MM.1S (cell line): ENCODE data around the gene USP40.

Experiments used
- DNase-seq: peaks from one replicate; pipeline ENCODE4 v3.0.0-alpha.2; 2015
- H2AFZ ChIP-seq: fragments of 300-600 bp; sonication (generic); 2 replicates; pipeline ENCODE4 v1.6.0; 2016; ENCODE audit warnings: antibody characterized with exemption, low read length
- H3F3A ChIP-seq: fragments of 300-600 bp; sonication (generic); 2 replicates; pipeline ENCODE4 v1.6.1; 2016; ENCODE audit warnings: mild to moderate bottlenecking, antibody characterized with exemption, low read length, moderate library complexity, mixed read lengths; ENCODE audit not compliant: insufficient read depth
- H3K27ac ChIP-seq: fragments of 300-600 bp; sonication (generic); 2 replicates; pipeline ENCODE4 v1.5.1; 2016; ENCODE audit warnings: mild to moderate bottlenecking, low read length
- H3K27me3 ChIP-seq: fragments of 300-600 bp; sonication (generic); replicated peaks from 2 replicates; pipeline ENCODE4 v1.6.0; 2016; ENCODE audit warnings: low read length; ENCODE audit not compliant: insufficient read depth
- H3K36me3 ChIP-seq: fragments of 300-600 bp; sonication (generic); replicated peaks from 2 replicates; pipeline ENCODE4 v1.6.1; 2016; ENCODE audit warnings: mild to moderate bottlenecking, low read length, mixed read lengths; ENCODE audit not compliant: insufficient read depth
- H3K4me1 ChIP-seq: fragments of 300-600 bp; sonication (generic); 2 replicates; pipeline ENCODE4 v1.6.1; 2016; ENCODE audit warnings: low read length, mixed read lengths
- H3K4me2 ChIP-seq: fragments of 300-600 bp; sonication (generic); 2 replicates; pipeline ENCODE4 v1.6.0; 2016; ENCODE audit warnings: low read depth, low read length
- H3K4me3 ChIP-seq: fragments of 300-600 bp; sonication (generic); 2 replicates; pipeline ENCODE4 v1.5.1; 2016; ENCODE audit warnings: low read length, mixed read lengths
- H3K79me2 ChIP-seq: fragments of 300-600 bp; sonication (generic); 2 replicates; pipeline ENCODE4 v1.6.1; 2016; ENCODE audit warnings: mixed run types, low read length, mixed read lengths
- H3K9ac ChIP-seq: fragments of 300-600 bp; sonication (generic); 2 replicates; pipeline ENCODE4 v1.6.1; 2016; ENCODE audit warnings: low read length, mixed read lengths
- H3K9me2 ChIP-seq: fragments of 300-600 bp; sonication (generic); replicated peaks from 2 replicates; pipeline ENCODE4 v1.6.1; 2016; ENCODE audit warnings: mild to moderate bottlenecking, low read length, mixed read lengths; ENCODE audit not compliant: insufficient read depth
- H3K9me3 ChIP-seq: fragments of 300-600 bp; sonication (generic); replicated peaks from 2 replicates; pipeline ENCODE4 v1.6.1; 2016; ENCODE audit warnings: mild to moderate bottlenecking, low read length, mixed read lengths; ENCODE audit not compliant: insufficient read depth
- H4K20me1 ChIP-seq: fragments of 300-600 bp; sonication (generic); 2 replicates; pipeline ENCODE4 v1.6.1; 2016; ENCODE audit warnings: mild to moderate bottlenecking, low read length, moderate library complexity, mixed read lengths; ENCODE audit not compliant: insufficient read depth
- EZH2 ChIP-seq: fragments of 300-600 bp; sonication (generic); optimal IDR thresholded peaks from 2 replicates; pipeline ENCODE3; 2017; ENCODE audit warnings: low read depth, mild to moderate bottlenecking, antibody characterized with exemption, low read length, mixed read lengths
- EZH2phosphoT487 ChIP-seq: fragments of 300-600 bp; sonication (generic); IDR thresholded peaks from 2 replicates; pipeline ENCODE4 v1.6.1; 2018; ENCODE audit warnings: antibody characterized with exemption, low read length
- TF ChIP-seq, protein P1 (sequence below): fragments of 300-600 bp; sonication (generic); IDR thresholded peaks from 2 replicates; pipeline ENCODE4 v1.5.1; 2016; ENCODE audit warnings: antibody characterized with exemption, low read length, mixed read lengths

Gene USP40

DNA sequence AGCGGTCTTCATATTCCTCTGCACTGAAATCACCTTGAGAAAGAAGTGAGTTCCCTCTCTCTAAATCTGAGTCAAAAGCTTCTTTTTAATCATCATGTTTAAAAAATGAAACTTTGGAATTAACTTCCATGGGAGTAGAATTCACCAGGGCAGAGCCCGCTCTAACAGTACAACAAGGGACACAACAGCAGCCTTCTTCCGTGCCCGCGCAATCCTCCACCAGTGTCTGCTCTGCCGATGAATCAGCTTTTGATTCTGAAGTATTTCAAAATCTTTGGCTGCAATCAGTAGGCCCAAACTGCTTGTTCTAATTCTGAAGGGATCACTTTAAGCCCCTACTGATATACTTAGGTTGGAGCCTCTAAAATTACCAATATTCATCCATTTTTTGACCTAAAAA lies 76.9 kb downstream of the USP40 start:
- Histone ChIP-seq H3K36me3 (no peaks in the 10 kb centered on the region), H3K4me1 (no peaks in the 10 kb centered on the region), H3K79me2 (no peaks in the 10 kb centered on the region), H3K4me2 (no peak overlapping the region), H3K27ac (no peak overlapping the region), H3K9ac (no peak overlapping the region), H3K27me3 (no peaks in the 10 kb centered on the region), H3F3A (no peaks in the 10 kb centered on the region), H3K4me3 (no peak overlapping the region), H2AFZ (no peak overlapping the region), H4K20me1 (no peaks in the 10 kb centered on the region), H3K9me3 (no peaks in the 10 kb centered on the region), H3K9me2 (no peaks in the 10 kb centered on the region)
- no peak for TF ChIP-seq EZH2
- TF ChIP-seq, protein P1, sequence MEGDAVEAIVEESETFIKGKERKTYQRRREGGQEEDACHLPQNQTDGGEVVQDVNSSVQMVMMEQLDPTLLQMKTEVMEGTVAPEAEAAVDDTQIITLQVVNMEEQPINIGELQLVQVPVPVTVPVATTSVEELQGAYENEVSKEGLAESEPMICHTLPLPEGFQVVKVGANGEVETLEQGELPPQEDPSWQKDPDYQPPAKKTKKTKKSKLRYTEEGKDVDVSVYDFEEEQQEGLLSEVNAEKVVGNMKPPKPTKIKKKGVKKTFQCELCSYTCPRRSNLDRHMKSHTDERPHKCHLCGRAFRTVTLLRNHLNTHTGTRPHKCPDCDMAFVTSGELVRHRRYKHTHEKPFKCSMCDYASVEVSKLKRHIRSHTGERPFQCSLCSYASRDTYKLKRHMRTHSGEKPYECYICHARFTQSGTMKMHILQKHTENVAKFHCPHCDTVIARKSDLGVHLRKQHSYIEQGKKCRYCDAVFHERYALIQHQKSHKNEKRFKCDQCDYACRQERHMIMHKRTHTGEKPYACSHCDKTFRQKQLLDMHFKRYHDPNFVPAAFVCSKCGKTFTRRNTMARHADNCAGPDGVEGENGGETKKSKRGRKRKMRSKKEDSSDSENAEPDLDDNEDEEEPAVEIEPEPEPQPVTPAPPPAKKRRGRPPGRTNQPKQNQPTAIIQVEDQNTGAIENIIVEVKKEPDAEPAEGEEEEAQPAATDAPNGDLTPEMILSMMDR: no peak
- no peak for TF ChIP-seq EZH2phosphoT487
- DNase-seq: no peak

DNA sequence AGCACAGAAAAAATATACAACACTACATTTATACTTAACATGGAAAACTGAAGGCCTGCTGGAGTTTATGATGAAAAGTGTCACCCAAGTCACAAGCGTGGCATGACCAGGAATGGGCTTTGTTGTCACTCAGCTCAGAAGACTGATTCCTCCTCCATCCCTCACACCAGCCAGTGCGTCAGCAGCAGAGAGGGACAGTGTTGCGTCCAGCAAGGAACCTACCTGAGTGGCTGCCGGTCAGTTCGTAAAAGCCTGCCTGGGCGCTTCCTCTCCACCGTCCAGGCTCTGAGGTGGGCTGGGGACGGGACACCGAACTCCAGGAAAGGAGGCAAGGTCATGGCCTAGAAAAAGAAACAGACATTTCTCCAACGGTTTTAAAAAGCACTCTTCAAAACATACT lies 77.4 kb downstream of the USP40 start:
- Histone ChIP-seq H3F3A (no peaks in the 10 kb centered on the region), H3K9me3 (no peaks in the 10 kb centered on the region), H3K9me2 (no peaks in the 10 kb centered on the region), H3K4me3 (no peak overlapping the region), H4K20me1 (no peaks in the 10 kb centered on the region), H2AFZ (no peak overlapping the region), H3K27ac (no peak overlapping the region), H3K9ac (no peak overlapping the region), H3K79me2 (no peaks in the 10 kb centered on the region), H3K4me2 (no peak overlapping the region), H3K27me3 (no peaks in the 10 kb centered on the region), H3K4me1 (no peaks in the 10 kb centered on the region), H3K36me3 (no peaks in the 10 kb centered on the region)
- no peak for DNase-seq
- TF ChIP-seq, protein P1: no peak
- no peak for TF ChIP-seq EZH2phosphoT487
- TF ChIP-seq EZH2: no peak

DNA sequence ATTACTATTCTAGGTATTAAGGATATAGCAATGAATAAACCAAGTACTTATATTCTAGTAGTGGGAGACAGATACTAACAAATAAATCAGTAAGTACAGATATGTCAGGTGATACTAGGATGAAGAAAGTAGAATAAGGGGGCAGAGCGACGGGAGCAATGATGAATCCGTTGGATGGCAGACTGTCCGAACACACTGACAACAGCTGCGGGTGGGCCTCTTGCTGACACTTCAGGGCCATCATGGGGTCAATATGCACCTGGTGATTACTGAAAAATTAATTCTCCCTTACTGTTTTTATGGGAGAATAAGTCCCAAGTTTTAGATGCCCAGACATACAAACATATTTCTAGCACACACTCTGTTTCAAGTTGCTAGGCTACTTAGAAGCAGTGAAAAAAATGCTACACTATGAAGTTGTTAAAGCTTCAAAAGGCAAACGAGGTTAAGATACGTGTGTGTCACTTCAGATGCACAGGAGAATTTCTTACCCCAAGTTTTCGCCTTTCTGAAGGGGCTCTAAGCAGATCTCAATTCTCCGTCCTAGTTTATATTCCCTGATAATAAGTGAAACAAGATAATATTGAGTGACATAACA lies 78.7 kb downstream of the USP40 start:
- Histone ChIP-seq H3K36me3 (no peaks in the 10 kb centered on the region), H3K27ac (no peak overlapping the region), H3F3A (no peaks in the 10 kb centered on the region), H2AFZ (no peak overlapping the region), H3K4me2 (no peak overlapping the region), H3K79me2 (no peaks in the 10 kb centered on the region), H3K27me3 (no peaks in the 10 kb centered on the region), H3K4me3 (no peak overlapping the region), H3K9me2 (no peaks in the 10 kb centered on the region), H3K9me3 (no peaks in the 10 kb centered on the region), H3K9ac (no peak overlapping the region), H4K20me1 (no peaks in the 10 kb centered on the region), H3K4me1 (no peaks in the 10 kb centered on the region)
- DNase-seq: no peak
- TF ChIP-seq EZH2phosphoT487 (no peak), EZH2 (no peak)
- TF ChIP-seq, protein P1: no peak
